Trophoblast cell (in vitro differentiated cells and primary cell): Measurements from ENCODE around the gene LMBRD2.

Experiments
- DNase-seq, 2 donors: peaks; one replicate each; pipeline ENCODE4 v3.0.0-alpha.2; 2016
- H2AFZ ChIP-seq: 2 replicates; pipeline ENCODE4 v1.6.1; 2013; ENCODE audit warnings: low read length, moderate library complexity, mild to moderate bottlenecking; ENCODE audit not compliant: insufficient read depth, poor library complexity
- H2AK5ac ChIP-seq: 2 replicates; pipeline ENCODE4 v1.6.1; 2013; ENCODE audit warnings: mild to moderate bottlenecking, low read length
- H2BK120ac ChIP-seq: 2 replicates; pipeline ENCODE4 v1.6.1; 2013; ENCODE audit warnings: low read length, mild to moderate bottlenecking, moderate library complexity; ENCODE audit not compliant: insufficient read depth, poor library complexity
- H2BK12ac ChIP-seq: 2 replicates; pipeline ENCODE4 v1.6.1; 2013; ENCODE audit warnings: mild to moderate bottlenecking, low read length, moderate library complexity
- H2BK5ac ChIP-seq: 2 replicates; pipeline ENCODE4 v1.6.1; 2013; ENCODE audit warnings: low read length, low read depth, moderate library complexity, mild to moderate bottlenecking; ENCODE audit not compliant: poor library complexity
- H3K14ac ChIP-seq: 2 replicates; pipeline ENCODE4 v1.6.1; 2013; ENCODE audit warnings: mild to moderate bottlenecking, low read length
- H3K18ac ChIP-seq: 2 replicates; pipeline ENCODE4 v1.6.1; 2013; ENCODE audit warnings: mild to moderate bottlenecking, low read length
- H3K23ac ChIP-seq: 2 replicates; pipeline ENCODE4 v1.6.1; 2013; ENCODE audit warnings: low read length
- H3K27ac ChIP-seq: 2 replicates; pipeline ENCODE4 v1.5.1; 2013; ENCODE audit warnings: low read depth, mild to moderate bottlenecking, inconsistent platforms, low read length, moderate library complexity
- H3K27me3 ChIP-seq: 2 replicates; pipeline ENCODE4 v1.6.1; 2013; ENCODE audit warnings: inconsistent platforms, mild to moderate bottlenecking, low read length, moderate library complexity; ENCODE audit not compliant: insufficient read depth
- H3K36me3 ChIP-seq, 2 experiments: 1 replicate in 1 of 2; 2 replicates in 1 of 2; pipeline ENCODE4 v1.6.1; 2013; ENCODE audit warnings: low read length in 2 of 2, mild to moderate bottlenecking in 2 of 2, moderate library complexity in 1 of 2; ENCODE audit not compliant: insufficient read depth in 2 of 2, control insufficient read depth in 1 of 2
- H3K4ac ChIP-seq: 2 replicates; pipeline ENCODE4 v1.6.1; 2013; ENCODE audit warnings: low read depth, mild to moderate bottlenecking, low read length, moderate library complexity
- H3K4me1 ChIP-seq, 2 experiments: 1 replicate in 1 of 2; 2 replicates in 1 of 2; pipeline ENCODE4 v1.6.1; 2013; ENCODE audit warnings: low read length in 2 of 2, mild to moderate bottlenecking in 2 of 2, moderate library complexity in 1 of 2; ENCODE audit not compliant: insufficient read depth in 2 of 2, control insufficient read depth in 1 of 2
- H3K4me2 ChIP-seq: 2 replicates; pipeline ENCODE4 v1.6.1; 2013; ENCODE audit warnings: inconsistent platforms, mild to moderate bottlenecking, low read length, moderate library complexity
- H3K4me3 ChIP-seq: 2 replicates; pipeline ENCODE4 v1.5.1; 2013; ENCODE audit warnings: mild to moderate bottlenecking, low read depth, low read length, inconsistent platforms
- H3K79me1 ChIP-seq: one replicate; pipeline ENCODE4 v1.6.1; 2013; ENCODE audit warnings: low read length
- H3K79me2 ChIP-seq: 2 replicates; pipeline ENCODE4 v1.6.1; 2013; ENCODE audit warnings: low read length, mild to moderate bottlenecking; ENCODE audit not compliant: control insufficient read depth, insufficient read depth, poor library complexity
- H3K9ac ChIP-seq: 2 replicates; pipeline ENCODE4 v1.6.1; 2013; ENCODE audit warnings: mild to moderate bottlenecking, low read length
- H3K9me3 ChIP-seq: 2 replicates; pipeline ENCODE4 v1.6.1; 2013; ENCODE audit warnings: low read depth, mild to moderate bottlenecking, control low read depth, inconsistent platforms, low read length; ENCODE audit not compliant: insufficient read depth
- H4K12ac ChIP-seq: 2 replicates; pipeline ENCODE4 v1.6.1; 2013; ENCODE audit warnings: low read depth, mild to moderate bottlenecking, low read length, moderate library complexity
- H4K8ac ChIP-seq: 2 replicates; pipeline ENCODE4 v1.6.1; 2013; ENCODE audit warnings: low read depth, mild to moderate bottlenecking, low read length, moderate library complexity
- H4K91ac ChIP-seq: one replicate; pipeline ENCODE4 v1.6.1; 2013; ENCODE audit warnings: low read depth, mild to moderate bottlenecking, low read length, moderate library complexity
- WGBS: extraction: QIAGEN DNeasy Blood & Tissue Kit; methylation state at CpG from one replicate; pipeline ENCODE4 v1.1.7; 2013; ENCODE audit warnings: missing lambda C conversion rate; ENCODE audit not compliant: insufficient read length, insufficient coverage; ENCODE audit errors: extremely low coverage; 5-methylcytosine and 5-hydroxymethylcytosine counted together

LMBRD2 gene

GRCh38 chr5:36156619-36157018 is 4.9 kb upstream of the LMBRD2 start:
- Histone ChIP-seq H2AFZ (no peak overlapping the region), H2BK120ac (no peak overlapping the region), H3K9me3 (no peaks in the 10 kb centered on the region), H3K14ac (no peak overlapping the region), H3K79me2 (peaks cover 23% of the 10 kb centered on the region), H3K4me3 (no peak overlapping the region), H3K23ac (no peak overlapping the region), H2BK5ac (peak overlapping the region; percentile 42), H4K91ac (no peak overlapping the region), H3K27ac (peak overlapping the region; percentile 93), H3K27me3 (no peaks in the 10 kb centered on the region), H4K8ac (no peak overlapping the region), H2AK5ac (no peak overlapping the region), H3K4me1 (peaks cover 28 to 40% of the 10 kb centered on the region in 2 experiments), H4K12ac (no peak overlapping the region), H3K18ac (no peak overlapping the region), H3K4ac (no peak overlapping the region), H2BK12ac (no peak overlapping the region), H3K4me2 (peak overlapping the region; percentile 40), H3K9ac (no peak overlapping the region), H3K36me3 (peaks cover 12 to 27% of the 10 kb centered on the region in 2 experiments), H3K79me1 (peaks cover 35% of the 10 kb centered on the region)
- no CpG with 5 or more reads among the region's 1 CpG for WGBS
- DNase-seq = peak; percentile 58 to 96

- H3K9ac ChIP-seq = no peak overlapping the region
- H2BK5ac ChIP-seq = peak overlapping the region; percentile 51
- no peak overlapping the region for H2BK12ac ChIP-seq
- no CpG with 5 or more reads among the region's 4 CpGs for WGBS
- no peak overlapping the region for H4K91ac ChIP-seq
- no peak overlapping the region for H2BK120ac ChIP-seq
- peak; percentile 99 for DNase-seq
- peak overlapping the region; percentile 36 for H4K8ac ChIP-seq
- no peaks in the 10 kb centered on the region for H3K9me3 ChIP-seq
- H3K14ac ChIP-seq = no peak overlapping the region
- H2AFZ ChIP-seq = no peak overlapping the region
- no peaks in the 10 kb centered on the region for H3K27me3 ChIP-seq
- peaks cover 38% of the 10 kb centered on the region for H3K79me1 ChIP-seq
- H2AK5ac ChIP-seq = no peak overlapping the region
- H3K23ac ChIP-seq = no peak overlapping the region
- H3K18ac ChIP-seq = no peak overlapping the region
- no peak overlapping the region for H3K4me3 ChIP-seq
- H3K4me1 ChIP-seq = peaks cover 28 to 40% of the 10 kb centered on the region in 2 experiments
- H3K79me2 ChIP-seq = peaks cover 23% of the 10 kb centered on the region
- peak overlapping the region; percentile 93 for H3K27ac ChIP-seq
- H3K4me2 ChIP-seq = peak overlapping the region; percentile 40
- H3K4ac ChIP-seq = no peak overlapping the region
- peaks cover 12 to 25% of the 10 kb centered on the region in 2 experiments for H3K36me3 ChIP-seq
- no peak overlapping the region for H4K12ac ChIP-seq
Observed at GRCh38 chr5:36156121-36156601, 4.5 kb upstream of the LMBRD2 start.

DNA sequence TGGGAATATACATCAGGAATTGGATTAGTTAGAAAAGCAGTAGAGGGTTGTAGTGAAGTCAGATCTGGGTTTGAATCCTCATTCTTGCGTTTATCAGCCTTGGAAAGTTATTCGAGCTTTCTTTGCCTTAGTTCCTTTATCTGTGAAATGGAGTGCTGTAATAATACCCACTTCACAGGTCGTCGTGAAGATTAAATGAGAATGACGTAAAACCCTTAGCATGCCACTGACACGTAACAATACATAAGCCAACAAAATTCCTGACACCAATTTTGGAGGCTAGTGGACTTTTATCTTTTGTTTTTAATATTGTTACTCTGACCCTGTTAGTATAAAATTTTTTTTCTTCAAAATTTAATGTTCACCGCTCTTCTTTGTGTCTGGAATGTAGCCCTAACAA is 3.6 kb upstream of the LMBRD2 start:
- Histone ChIP-seq H3K23ac (no peak overlapping the region), H4K91ac (no peak overlapping the region), H4K8ac (no peak overlapping the region), H3K4me2 (no peak overlapping the region), H3K9me3 (no peaks in the 10 kb centered on the region), H3K18ac (no peak overlapping the region), H4K12ac (no peak overlapping the region), H2AFZ (no peak overlapping the region), H2BK12ac (no peak overlapping the region), H3K27ac (peak overlapping the region; percentile 93), H3K4me3 (no peak overlapping the region), H3K79me1 (peaks cover 34% of the 10 kb centered on the region), H2AK5ac (no peak overlapping the region), H2BK5ac (no peak overlapping the region), H3K4me1 (peaks cover 24 to 38% of the 10 kb centered on the region in 2 experiments), H3K27me3 (no peaks in the 10 kb centered on the region), H3K79me2 (peaks cover 19% of the 10 kb centered on the region), H3K4ac (no peak overlapping the region), H3K9ac (no peak overlapping the region), H2BK120ac (no peak overlapping the region), H3K14ac (no peak overlapping the region), H3K36me3 (peaks cover 8 to 21% of the 10 kb centered on the region in 2 experiments)
- peak in 1 of 2 donors; percentile 91 for DNase-seq
- WGBS = no CpG with 5 or more reads among the region's 7 CpGs

DNA sequence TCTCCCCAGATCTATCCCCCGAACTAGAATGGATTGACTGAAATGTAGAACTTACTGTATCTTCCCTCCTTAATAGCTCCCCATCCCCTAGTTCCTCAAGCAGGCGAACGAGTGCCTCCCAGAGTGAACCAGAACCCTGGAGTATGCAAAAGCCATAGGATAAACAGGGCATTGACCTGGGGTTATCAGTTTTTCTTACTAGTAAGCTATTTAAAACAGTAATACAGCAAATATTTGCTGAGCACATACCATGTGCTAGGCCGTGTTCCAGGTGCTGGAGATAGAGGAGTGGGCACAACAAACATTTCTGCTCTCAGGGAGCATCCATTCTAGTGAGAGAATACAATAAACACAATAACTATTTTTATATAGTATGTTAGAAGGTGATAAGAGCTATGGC is 2.0 kb upstream of the LMBRD2 start:
- H2AK5ac ChIP-seq = no peak overlapping the region
- H2BK12ac ChIP-seq = no peak overlapping the region
- peaks cover 34% of the 10 kb centered on the region for H3K79me1 ChIP-seq

More for the DNA sequence above, 2.0 kb upstream of the LMBRD2 start:
- Histone ChIP-seq H2BK5ac (peak overlapping the region; percentile 29), H3K23ac (no peak overlapping the region), H3K9ac (no peak overlapping the region), H3K4ac (peak overlapping the region; percentile 85), H3K14ac (peak overlapping the region; percentile 17), H3K4me3 (no peak overlapping the region), H4K91ac (peak overlapping the region; percentile 83), H4K8ac (no peak overlapping the region), H3K27ac (peak overlapping the region; percentile 57), H3K36me3 (peaks cover 4 to 8% of the 10 kb centered on the region in 2 experiments), H3K4me1 (peaks cover 24 to 35% of the 10 kb centered on the region in 2 experiments), H2AFZ (no peak overlapping the region), H3K18ac (no peak overlapping the region), H2BK120ac (peak overlapping the region; percentile 36), H3K4me2 (peak overlapping the region; percentile 73), H3K9me3 (no peaks in the 10 kb centered on the region), H3K79me2 (peaks cover 12% of the 10 kb centered on the region), H4K12ac (peak overlapping the region; percentile 36), H3K27me3 (no peaks in the 10 kb centered on the region)
- peak in 1 of 2 donors; percentile 65 for DNase-seq
- WGBS = no CpG with 5 or more reads among the region's 4 CpGs
